Peyer's patch (tissue), 4 donors: ENCODE results near the gene ABHD6. TPM values are rescaled to one million over a fixed set of nuclear protein-coding genes. Genes with fewer than 3 reads are reported as not detected.
"Not testable (repeated sequence)": the region's sequence is repeated elsewhere in the genome, so short reads cannot be mapped to it uniquely, and the experiment has no call there.

Experiments used
- DNase-seq, 3 donors: peaks; one replicate each; pipeline ENCODE4 v3.0.0-alpha.2; 2017 to 2019
- H3K27ac ChIP-seq, 4 donors: fragments of 200-600 bp; sonication (generic); one replicate each; pipeline ENCODE4 v1.5.1; 2016 to 2019
- H3K27me3 ChIP-seq, 2 donors: fragments of 200-600 bp; sonication (generic); one replicate each; pipeline ENCODE4 v1.5.1; 2019
- H3K36me3 ChIP-seq, 3 donors: fragments of 200-600 bp; sonication (generic); one replicate each; pipeline ENCODE4 v1.5.1; 2016 to 2019
- H3K4me1 ChIP-seq, 4 donors: fragments of 200-600 bp; sonication (generic); one replicate each; pipeline ENCODE4 v1.5.1; 2016 to 2019
- H3K4me3 ChIP-seq, 4 donors: fragments of 200-600 bp; sonication (generic); 1 replicate in 3 of 4; 2 replicates in 1 of 4; pipeline ENCODE4 v1.5.1; 2016 to 2019; ENCODE audit warnings: mild to moderate bottlenecking in 1 of 4
- H3K9me3 ChIP-seq, 4 donors: fragments of 200-600 bp; sonication (generic); one replicate each; pipeline ENCODE4 v1.5.1; 2016 to 2019; ENCODE audit warnings: mild to moderate bottlenecking in 1 of 4
- CTCF ChIP-seq, 6 experiments: fragments of 450-650 bp in 4 of 6; fragments of 200-600 bp in 2 of 6; sonication (generic) in 1 of 6; IDR thresholded peaks; one replicate each; pipeline ENCODE4 v1.5.1; 2017 to 2019; ENCODE audit warnings: antibody characterized with exemption in 6 of 6, mild to moderate bottlenecking in 3 of 6, moderate library complexity in 1 of 6
- POLR2A ChIP-seq, 2 donors: fragments of 450-650 bp; IDR thresholded peaks; one replicate each; pipeline ENCODE4 v1.5.1; 2017; ENCODE audit warnings: antibody characterized with exemption in 2 of 2, mild to moderate bottlenecking in 2 of 2, moderate library complexity in 2 of 2
- total RNA-seq, 4 donors: library from RNA; depleted of rRNA; stranded (reverse); fragments of >200 nt; gene quantifications; one replicate each; pipeline ENCODE4 v1.1.0, GENCODE V29; 2016

The ABHD6 gene
- total RNA-seq, 4 donors from 2014 or later, result 9.1 to 97.6 (median 55.7) TPM

DNA sequence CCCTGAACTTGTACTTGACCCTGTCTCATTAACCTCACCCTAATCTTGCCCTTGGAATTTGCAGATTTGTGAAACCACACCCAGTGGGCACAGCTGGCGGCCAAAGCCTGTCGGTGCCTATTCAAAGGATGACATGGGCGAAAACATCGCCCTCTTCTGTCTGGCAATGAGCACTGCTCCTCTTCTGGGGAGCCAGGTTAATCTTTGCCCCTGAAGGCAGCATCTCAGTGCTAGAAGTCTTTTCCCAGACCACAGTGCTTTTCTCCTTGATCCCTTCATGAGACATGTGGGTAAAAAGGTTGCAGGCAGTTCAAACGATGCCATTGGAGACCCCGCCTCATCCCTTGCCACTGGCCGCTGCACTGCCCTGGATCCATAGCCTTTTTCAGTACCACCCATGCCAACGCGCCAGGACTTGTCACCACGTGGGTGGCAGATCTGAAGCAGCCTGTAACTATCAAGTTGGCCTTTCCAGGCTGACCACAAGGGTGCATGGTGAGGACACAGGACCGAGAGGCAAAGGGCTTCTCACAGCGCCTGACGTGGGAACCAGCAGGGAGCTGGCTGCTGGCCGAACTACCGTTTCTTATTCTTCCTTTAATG is 20.3 kb upstream of the ABHD6 start:
- no peaks in the 10 kb centered on the region for H3K9me3 ChIP-seq
- H3K27ac ChIP-seq, result peak overlapping the region in 1 of 4 donors; percentile 49
- peak; percentile 61 to 84 (median 69) for DNase-seq
- H3K27me3 ChIP-seq, result no peaks in the 10 kb centered on the region
- TF ChIP-seq POLR2A (IDR thresholded peaks at IDR 0.05), result no peak
- peak; percentile 61 to 81 (median 78) for TF ChIP-seq CTCF (IDR thresholded peaks at IDR 0.05)
- H3K36me3 ChIP-seq, result no peaks in the 10 kb centered on the region
- H3K4me3 ChIP-seq, result no peak overlapping the region
- H3K4me1 ChIP-seq, result peaks cover 0 to 9% (median 4%) of the 10 kb centered on the region in 4 donors

- no peak overlapping the region for H3K4me3 ChIP-seq
These were observed 18.7 kb upstream of the ABHD6 start for GRCh38 chr3:58218904-58219303.

DNA sequence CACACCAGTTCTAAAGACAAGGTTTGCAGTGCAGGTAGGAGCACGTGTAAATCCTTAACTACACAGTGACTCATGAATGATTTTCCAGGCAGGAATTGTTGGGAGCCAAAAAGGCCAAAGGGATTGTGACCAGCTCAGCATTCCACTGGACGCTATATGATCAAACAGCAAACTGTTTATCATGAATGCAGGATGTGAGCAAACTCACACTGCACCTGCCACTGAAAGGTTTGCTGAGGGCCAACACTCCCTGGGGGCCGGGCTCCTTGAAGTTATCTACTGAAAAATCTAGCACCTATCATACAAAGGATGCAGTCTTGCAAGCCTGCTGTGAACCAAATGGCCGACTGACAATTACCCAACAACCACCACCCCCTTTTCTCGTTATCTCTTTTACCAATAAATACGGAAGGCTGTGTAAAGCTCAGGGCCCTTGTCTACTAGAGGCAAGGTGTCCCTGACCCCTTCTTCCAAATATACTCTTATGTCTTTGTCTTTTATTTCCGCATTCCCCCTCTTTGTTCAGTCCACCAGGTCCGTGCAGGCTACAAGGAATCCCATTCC is 15.3 kb upstream of the ABHD6 start:
- no peak for DNase-seq
- Histone ChIP-seq H3K27me3 (no peaks in the 10 kb centered on the region), H3K27ac (no peak overlapping the region), H3K36me3 (no peaks in the 10 kb centered on the region), H3K9me3 (no peaks in the 10 kb centered on the region), H3K4me3 (no peak overlapping the region), H3K4me1 (peaks cover 0 to 4% (median 0%) of the 10 kb centered on the region in 4 donors)
- TF ChIP-seq CTCF (IDR thresholded peaks at IDR 0.05) (no peak), POLR2A (IDR thresholded peaks at IDR 0.05) (no peak)

More at GRCh38 chr3:58218904-58219303, 18.7 kb upstream of the ABHD6 start:
- peaks cover 0 to 9% (median 4%) of the 10 kb centered on the region in 4 donors for H3K4me1 ChIP-seq
- H3K9me3 ChIP-seq, result no peaks in the 10 kb centered on the region
- no peak for TF ChIP-seq CTCF (IDR thresholded peaks at IDR 0.05)
- no peak for TF ChIP-seq POLR2A (IDR thresholded peaks at IDR 0.05)
- no peak for DNase-seq
- H3K27ac ChIP-seq, result no peak overlapping the region
- H3K36me3 ChIP-seq, result no peaks in the 10 kb centered on the region
- H3K27me3 ChIP-seq, result no peaks in the 10 kb centered on the region

GRCh38 chr3:58223855-58224254 is 13.7 kb upstream of the ABHD6 start:
- no peak overlapping the region for H3K27ac ChIP-seq
- H3K4me3 ChIP-seq, result no peak overlapping the region
- H3K36me3 ChIP-seq, result no peaks in the 10 kb centered on the region
- DNase-seq, result no peak
- TF ChIP-seq POLR2A (IDR thresholded peaks at IDR 0.05) (no peak), CTCF (IDR thresholded peaks at IDR 0.05) (no peak)
- no peaks in the 10 kb centered on the region for H3K9me3 ChIP-seq
- H3K27me3 ChIP-seq, result no peaks in the 10 kb centered on the region
- H3K4me1 ChIP-seq, result no peaks in the 10 kb centered on the region

GRCh38 chr3:58227933-58228332 is 9.7 kb upstream of the ABHD6 start:
- not testable (repeated sequence) for DNase-seq, H3K4me1 ChIP-seq, H3K27me3 ChIP-seq, H3K36me3 ChIP-seq, H3K9me3 ChIP-seq, H3K4me3 ChIP-seq, H3K27ac ChIP-seq

GRCh38 chr3:58230876-58231552 is 6.6 kb upstream of the ABHD6 start:
- no peaks in the 10 kb centered on the region for H3K36me3 ChIP-seq
- H3K9me3 ChIP-seq, result no peaks in the 10 kb centered on the region
- H3K4me3 ChIP-seq, result no peak overlapping the region
- H3K4me1 ChIP-seq, result no peaks in the 10 kb centered on the region
- DNase-seq, result no peak
- TF ChIP-seq CTCF (IDR thresholded peaks at IDR 0.05) (no peak), POLR2A (IDR thresholded peaks at IDR 0.05) (no peak)
- H3K27ac ChIP-seq, result no peak overlapping the region
- no peaks in the 10 kb centered on the region for H3K27me3 ChIP-seq
